ENCODE data around the gene PCDH8. TPM values are rescaled to one million over a fixed set of nuclear protein-coding genes. Genes with fewer than 3 reads are reported as not detected.

PCDH8 gene
- total RNA-seq, 2 donors from 2014 or later: not detected

DNA sequence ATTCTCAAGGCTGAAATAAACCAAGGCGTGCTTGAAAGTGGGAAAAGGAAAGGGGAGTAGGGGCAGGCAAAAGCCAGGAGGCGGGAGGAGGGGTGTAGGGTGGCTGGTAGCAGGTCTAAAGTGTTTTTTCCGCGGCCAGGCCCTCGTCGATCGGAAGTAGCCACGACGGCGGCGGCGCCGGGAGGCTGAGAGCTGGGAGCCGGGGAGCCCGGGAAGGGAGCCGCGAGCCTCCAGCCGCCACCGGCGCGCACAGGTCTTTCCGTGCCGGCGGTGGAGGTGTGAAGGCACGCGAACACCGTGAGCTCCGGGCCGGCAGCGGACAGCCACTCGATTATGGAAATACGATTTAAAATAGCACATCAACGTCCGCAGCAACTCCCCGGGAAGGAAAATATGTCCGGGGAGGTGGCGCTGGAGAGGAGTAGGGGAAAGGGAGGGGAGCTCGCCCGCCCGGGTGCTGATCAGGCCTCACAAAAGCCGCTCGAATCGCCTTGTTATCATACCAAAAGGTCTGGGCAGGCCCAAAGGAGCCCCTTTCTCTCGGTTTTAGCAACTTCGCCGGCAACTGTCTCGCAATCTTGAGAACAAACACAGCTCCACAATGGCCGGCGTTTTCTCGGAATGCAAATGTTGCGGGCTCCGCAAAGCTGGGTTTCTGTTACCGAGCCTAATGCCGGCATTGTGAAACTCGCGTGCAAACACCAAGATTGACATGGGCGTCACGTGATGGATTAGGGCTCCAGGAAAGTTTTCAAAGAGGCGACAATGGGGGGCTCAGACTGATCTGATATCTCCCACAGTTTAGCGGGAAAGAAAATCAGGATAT, 2.9 kb upstream of the PCDH8 start:
- intact Hi-C loops (cut with DNase I): loop anchor here in 1 of 2 donors (5.0 to 10.0 kb wide), 2 partner anchors 46 to 113 kb away; no protein-coding TSS in a partner anchor
- DNase-seq (ENCODE audit: low spot score): no peak

DNA sequence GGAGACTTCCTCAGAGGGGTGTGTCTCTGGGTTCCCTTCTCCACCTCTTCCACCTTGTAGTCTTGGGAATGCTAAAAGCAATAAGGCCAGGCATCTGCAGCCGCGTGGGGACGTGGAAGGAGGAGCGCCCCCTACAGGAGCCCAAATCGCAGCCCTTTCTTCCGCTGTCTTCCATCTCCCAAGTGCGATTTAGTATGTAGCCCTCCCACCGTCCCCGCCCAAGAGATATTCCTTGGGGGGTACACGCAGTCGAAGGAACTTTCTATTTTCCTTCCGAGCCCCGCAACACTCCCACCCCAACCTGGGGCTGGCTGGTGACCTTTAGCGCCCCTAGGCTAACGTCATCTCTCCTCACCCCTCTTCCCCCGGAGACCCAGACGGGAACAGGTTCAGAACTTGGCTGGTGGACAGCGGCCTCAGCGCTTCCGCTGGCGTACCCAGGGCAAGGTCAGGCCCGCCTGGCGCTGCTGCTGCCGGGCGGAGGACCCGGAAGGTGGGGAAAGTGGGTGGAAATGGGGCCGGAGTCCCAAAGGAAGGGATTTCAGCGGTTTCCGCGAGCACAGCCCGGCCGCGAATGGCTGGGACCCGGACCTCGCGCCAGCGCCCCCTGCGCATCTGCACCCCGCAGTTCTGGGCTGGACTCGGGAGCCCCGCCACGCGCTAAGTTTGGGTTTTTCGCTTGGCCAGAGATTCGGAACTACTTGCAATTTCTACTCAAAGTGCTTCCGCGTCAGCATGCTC, 2.1 kb upstream of the PCDH8 start:
- intact Hi-C loops (cut with DNase I): loop anchor here in 1 of 2 donors (5.0 to 10.0 kb wide), 2 partner anchors 47 to 114 kb away; no protein-coding TSS in a partner anchor
- DNase-seq (ENCODE audit: low spot score): peak; percentile 92

DNA sequence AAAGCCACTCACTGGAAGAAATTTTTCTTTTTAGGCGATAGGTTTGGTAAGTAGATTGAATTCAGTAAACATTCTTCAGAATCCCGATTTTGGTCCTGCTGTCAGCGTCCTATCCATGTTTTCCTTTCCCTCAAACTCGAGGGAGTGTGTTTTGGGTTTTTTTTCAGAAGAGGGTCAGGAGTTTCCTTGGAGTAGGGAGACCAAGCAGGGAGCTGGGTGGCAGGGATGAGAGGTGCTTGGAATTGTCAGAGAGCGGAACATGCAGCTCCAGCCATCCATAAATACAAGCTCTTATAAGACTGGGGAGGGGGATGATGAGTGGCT, 1.6 kb upstream of the PCDH8 start:
- no peak for DNase-seq (ENCODE audit: low spot score)
- intact Hi-C loops (cut with DNase I): loop anchor here in 1 of 2 donors (5.0 to 10.0 kb wide), 2 partner anchors 47 to 115 kb away; no protein-coding TSS in a partner anchor

DNA sequence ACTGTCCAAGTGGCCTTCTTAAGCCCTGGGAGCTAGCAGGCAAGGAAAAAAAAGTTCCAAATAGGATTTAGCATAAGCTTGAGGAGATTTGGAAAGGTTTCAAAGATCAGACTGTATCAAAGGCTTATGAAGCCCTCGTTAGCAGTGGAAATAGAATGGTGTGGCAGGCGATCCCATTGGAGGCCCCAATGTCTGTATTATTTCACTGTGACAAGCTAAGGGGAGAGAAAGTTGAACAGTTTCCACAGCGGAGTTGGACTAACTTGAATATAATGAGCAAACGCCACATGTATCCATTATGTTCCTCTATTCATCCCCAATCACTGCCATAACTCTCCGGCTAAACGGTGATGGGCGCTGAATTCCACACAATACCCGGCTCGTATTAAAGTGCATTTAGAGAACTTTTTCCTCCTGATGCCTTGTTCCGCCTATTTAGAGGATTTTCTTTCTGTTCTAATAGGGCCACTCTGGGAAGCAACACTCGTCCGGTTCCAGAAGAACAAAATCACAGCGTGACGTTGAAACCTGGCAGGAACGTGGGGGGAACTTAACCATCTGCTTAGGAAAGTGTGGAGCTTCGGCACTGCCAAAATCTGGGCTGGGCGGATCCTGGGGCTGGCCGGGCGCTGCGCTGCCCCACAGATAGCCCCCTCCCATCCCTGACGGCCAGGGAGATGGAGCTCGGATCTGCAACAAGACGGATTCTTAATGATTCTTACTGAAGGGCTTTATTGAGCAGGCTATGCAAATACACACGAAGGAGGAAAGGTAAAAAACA, 1.0 kb upstream of the PCDH8 start:
- intact Hi-C loops (cut with DNase I): loop anchor here in 1 of 2 donors (5.0 to 10.0 kb wide), 2 partner anchors 48 to 115 kb away; no protein-coding TSS in a partner anchor
- no peak for DNase-seq (ENCODE audit: low spot score)

DNA sequence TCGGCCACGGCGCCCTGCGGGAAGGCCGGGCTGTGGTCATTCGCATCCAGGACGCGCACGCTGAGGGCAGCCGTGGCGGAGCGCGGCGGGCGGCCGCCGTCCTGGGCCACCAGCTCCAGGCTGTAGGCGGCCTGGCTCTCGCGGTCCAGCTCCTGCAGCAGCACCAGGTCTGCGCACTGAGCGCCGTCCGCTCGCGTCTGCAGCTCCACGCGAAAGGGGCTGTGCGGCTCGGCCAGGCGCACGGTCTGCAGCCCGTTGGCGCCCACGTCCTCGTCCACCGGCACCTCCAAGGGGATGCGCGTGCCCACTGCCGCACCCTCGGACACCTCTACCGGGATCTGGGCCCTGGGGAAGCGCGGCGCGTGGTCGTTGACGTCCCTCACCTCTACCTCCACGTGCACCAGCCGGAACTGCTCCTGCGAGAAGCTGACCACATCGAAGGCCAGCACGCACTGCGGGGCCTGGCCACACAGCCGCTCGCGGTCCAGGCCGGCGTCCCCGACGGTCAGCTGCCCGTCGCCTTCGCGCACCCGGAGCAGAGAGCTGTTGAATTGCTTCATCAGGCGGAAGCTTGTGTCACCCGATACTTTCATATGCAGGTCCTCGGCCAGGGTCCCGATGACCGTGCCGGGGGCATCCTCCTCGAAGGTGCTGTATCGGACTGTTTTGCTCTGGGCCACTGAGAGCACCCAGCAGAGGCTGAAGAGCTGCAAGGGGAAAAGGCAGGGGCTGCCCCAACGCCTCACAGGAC, 583 bp downstream of the PCDH8 start:
- no peak for DNase-seq (ENCODE audit: low spot score)
- intact Hi-C loops (cut with DNase I): no loop called here

DNA sequence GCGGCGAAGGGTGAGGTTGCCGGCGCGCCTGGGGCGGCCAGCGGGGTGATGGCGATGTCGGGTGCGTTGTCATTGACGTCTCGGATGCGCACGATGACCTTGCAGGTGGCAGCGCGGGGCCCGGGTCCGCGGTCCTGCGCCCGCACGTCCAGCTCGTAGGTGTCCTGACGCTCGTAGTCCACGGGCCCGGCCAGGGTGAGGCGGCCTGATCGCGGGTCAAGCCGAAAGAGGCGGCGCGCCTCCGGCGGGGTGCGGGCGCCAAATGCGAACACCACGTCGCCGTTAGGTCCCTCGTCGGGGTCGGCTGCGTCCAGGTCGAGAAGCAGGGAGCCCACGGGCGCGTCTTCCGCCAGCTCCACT, 1.1 kb downstream of the PCDH8 start:
- intact Hi-C loops (cut with DNase I): no loop called here
- DNase-seq (ENCODE audit: low spot score): no peak

DNA sequence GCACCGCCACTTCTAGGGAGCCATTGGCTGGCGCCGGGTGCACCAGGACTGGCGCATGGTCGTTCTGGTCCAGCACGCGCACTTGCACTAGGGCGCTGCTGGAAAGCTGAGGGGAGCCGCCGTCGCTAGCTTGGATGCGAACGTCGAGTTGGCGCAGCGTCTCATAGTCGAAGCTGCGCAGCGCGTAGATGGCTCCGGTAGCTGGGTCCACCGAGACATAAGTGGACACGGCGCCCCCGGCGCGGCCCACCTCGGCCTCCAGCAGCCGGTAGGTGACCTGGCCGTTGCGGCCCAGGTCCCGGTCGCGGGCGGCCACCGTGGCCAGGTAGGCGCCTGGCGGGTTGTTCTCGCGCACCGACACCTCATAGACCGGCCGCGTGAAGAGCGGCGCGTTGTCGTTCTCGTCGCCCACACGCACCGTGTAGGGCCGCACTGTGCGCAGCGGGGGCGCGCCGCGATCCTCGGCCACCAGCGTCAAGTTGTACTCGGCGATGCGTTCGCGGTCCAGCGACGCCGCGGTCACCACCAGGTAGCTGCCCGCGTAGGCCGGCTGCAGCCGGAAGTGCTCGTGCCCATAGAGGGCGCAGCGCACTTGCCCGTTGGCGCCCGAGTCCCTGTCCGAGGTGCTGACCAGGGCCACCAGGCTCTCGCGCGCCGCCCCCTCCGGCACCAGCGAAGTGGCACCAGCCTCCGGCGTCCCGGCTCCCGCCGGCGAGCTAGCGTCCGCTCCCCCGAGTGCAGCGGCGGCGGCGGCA, 1.7 kb downstream of the PCDH8 start:
- intact Hi-C loops (cut with DNase I): no loop called here
- DNase-seq (ENCODE audit: low spot score): peak; percentile 88

DNA sequence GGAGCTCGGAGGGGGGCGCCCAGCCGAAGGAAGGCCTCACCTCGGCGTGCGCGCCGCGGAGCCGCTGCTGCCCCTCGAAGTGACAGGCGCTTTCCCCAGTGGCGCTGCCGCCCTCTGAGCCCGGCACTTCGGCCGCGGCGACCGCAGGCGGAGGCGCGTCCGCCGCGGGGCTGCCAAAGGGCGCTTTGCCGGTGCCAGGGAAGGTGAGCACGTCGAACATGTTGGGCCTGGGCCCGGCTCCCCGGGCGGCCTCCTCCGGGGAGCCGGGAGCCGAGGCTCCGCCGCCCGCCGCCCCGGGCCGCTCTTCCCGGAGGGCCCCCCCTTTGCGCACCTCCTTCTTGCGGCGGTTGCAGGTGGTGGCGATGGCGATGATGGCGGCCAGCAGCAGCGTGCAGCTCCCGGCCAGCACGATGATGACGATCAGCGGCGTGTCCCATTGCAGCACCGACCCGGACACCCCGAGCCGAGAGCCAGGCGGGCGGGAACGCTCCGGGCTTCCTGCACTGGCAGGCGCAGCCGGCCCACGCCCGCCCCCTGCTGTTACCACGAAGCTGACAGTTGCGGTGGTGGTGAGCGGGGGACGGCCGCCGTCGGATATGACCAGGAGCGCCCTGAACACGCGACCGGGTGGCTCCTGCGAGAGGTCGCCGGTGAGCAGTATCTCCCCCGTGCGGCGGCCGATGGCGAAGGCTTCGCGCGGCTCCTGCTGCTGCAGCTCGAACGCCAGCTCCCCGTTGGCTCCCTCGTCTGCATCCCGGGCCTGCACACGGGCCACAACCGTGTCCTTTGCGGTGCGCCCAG, 2.5 kb downstream of the PCDH8 start:
- intact Hi-C loops (cut with DNase I): no loop called here
- DNase-seq (ENCODE audit: low spot score): no peak

DNA sequence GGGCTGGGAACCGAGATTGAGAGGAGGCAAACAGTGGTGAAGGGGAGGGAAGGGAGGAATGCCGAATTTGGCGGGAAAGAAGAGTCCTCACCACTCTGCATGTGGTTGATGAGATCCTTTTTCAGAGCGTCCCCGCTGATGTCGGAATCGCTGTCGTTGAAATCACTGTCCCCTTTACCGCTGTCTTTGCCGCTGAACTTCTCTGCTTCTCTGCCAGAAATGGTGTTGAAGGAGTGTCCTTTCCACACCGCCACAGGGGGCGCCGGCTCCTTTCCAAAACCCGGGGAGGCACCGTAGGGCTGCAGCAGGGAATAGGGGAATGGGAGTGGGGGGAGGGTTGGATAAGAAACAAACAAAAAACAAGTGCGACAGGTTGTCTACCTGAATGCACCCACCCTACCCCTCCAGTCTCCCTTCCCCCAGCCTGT, 3.1 kb downstream of the PCDH8 start:
- no peak for DNase-seq (ENCODE audit: low spot score)
- intact Hi-C loops (cut with DNase I): no loop called here

DNA sequence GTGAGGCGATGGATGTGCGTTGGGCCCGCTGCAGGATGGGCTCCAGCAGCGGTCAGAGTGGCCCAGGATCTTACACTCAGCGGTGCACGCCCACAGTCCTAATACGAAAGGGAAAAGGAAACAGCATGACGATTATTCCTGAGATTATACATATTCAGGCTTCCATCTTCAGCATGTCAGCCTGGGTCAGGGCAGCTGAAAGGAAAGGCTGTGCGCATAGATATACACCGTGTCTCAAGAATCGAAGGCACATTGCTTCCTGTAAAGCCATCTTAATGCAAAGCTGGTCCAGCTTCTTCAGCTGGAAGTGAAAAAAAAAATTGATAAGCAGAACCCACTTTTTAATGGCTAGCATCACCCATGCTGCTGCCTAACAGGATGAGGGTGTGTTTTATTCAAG, 3.6 kb downstream of the PCDH8 start:
- intact Hi-C loops (cut with DNase I): no loop called here
- DNase-seq (ENCODE audit: low spot score): no peak

DNA sequence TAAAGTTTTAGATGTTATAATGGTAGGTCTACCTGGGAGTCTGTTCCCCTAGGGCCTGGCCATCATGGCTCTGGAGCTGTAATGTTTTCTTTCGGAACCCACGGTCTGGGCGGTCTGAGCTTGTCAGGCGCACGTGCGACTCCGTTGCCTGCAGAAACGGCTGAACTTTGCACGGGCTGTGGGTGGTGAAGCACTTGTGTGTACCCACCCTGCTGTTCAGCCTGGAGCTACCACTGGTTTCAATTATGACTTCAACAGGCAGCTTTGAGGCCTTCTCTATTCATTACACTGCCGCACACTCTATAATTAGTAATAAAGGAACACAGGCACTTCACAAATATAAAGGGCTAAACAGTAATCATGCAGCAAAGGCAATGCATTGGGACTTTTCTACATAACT, 6.0 kb downstream of the PCDH8 start:
- intact Hi-C loops (cut with DNase I): no loop called here
- DNase-seq (ENCODE audit: low spot score): no peak

DNA sequence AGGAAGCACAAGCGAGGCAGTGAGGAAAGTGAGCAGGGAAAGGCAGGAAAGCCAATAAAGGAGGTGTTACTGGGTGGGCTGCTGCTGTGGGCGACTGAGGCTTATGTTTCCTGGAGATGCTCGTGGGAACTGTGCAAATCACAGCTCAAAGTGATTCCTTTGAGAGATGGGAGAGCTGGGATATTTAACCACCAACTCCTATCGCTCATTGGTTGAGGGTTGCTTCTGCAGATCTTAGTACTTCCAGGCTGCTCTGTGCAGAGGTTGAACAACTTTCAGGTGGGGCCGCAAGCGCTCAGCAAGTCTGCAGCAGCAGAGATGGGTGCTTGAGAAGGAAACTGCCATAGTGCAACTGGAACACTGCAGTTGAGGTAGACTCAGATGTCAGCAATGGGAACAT, 8.4 kb downstream of the PCDH8 start:
- intact Hi-C loops (cut with DNase I): no loop called here
- no peak for DNase-seq (ENCODE audit: low spot score)

DNA sequence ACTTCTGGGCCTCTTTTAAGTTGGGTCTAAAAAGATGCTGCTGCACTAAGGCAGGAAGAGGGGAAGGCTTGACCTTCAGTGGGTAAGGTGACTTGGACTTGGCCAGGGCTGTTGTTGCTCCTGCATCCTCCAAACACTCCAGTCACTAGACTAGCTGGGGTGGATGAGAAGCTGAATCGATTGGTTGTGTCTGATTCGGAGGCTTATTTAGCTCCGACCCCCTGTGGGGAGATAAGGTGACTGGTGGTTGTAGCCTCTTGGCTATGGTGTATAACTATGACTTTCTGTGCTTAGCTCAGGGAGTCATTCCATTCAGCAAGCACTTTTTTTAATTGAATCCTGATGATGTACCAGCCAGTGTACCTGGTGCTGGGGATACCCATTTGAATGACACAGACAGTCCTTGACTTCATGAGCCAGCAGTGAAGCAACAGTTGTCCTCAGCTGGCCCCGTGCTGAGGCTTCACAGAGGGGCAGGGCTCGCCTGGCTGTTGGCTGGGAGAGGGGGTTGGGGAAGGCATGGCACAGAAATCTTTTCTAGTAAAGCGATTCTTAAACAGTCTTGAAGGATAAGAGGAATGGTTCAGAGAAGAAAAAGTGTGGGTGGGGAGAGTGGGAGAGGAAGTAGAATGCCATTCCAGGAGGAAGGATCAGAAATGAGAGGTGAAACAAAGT, 9.9 kb downstream of the PCDH8 start:
- no peak for DNase-seq (ENCODE audit: low spot score)
- intact Hi-C loops (cut with DNase I): no loop called here

DNA sequence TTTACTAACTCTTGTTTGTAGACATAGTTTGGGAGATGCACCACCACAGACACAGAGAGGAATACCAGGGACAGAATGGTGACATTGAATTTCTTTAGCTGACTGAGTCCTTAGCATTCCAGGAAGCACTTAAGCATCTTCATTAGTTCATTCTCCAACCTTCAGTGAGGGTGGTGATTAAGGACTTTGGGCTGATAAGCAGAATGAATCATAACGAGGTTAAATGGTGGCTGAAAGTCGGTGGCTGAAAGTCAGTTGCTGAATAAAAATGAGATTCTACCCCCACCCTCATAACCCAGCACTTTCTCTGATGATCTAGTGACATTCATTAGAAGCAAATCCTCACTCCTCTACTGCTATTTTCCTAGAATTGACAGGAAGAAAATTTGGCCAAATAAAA, 10.6 kb downstream of the PCDH8 start:
- intact Hi-C loops (cut with DNase I): no loop called here
- DNase-seq (ENCODE audit: low spot score): no peak

DNA sequence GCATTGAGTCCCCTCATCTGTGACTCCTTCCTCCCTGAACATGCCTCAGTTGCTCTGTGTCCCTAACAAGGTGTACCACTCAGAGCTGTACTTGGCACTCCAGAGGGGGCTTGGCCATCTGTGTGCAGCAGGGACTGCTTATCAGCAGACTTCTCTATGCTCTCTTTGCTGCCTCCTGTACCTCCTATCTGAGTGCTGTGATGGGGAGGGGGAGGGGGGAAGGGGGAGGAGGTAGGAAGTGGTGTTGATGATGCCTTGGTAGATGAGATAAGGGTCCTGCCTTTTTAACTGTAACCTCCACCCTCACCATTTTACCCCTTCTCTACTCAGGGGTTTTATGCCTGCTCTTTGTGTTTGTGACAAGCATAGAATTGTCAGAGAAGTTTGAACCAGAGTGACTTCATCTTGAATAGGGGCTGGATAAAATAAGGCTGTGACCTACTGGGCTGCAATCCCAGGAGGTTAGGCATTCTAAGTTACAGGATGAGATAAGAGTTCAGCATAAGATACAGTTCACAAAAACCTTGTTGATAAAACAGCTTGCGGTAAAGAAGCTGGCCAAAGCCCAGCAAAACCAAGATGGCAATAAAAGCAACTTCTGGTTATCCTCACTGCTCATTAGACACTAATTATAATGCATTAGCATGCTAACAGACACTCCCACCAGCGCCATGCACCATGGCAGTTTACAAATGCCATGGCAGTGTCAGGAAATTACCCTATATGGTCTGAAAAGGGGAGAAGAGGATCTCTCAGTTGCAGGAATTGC, 13.2 kb downstream of the PCDH8 start:
- intact Hi-C loops (cut with DNase I): no loop called here

DNA sequence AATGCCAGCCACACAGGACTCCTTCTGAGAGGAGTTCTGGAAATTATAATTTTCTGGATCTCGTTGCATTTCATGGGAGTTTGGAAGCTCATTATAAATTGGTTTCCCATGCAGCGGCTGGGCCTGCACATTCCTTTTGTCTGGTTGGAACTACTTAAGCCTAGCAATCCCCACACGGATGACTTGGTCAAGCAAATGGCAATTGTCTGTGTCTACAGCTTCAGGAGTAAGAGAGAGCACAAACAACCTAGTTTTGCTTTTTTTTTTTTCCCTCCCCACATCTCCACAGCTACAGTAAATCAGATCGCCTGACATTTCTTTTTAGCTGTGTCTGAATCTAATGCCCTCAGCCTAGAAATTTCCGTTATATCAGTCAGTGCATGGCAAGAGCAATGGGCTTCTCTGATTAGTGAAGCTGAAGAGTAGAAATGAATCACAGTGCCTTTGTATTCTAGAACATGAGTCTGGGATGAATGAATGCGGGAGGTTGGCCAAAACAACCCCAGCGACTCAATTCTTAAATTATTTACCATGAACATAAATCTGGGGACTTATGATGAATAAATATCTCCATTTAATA, 15.1 kb downstream of the PCDH8 start:
- intact Hi-C loops (cut with DNase I): no loop called here
- no peak for DNase-seq (ENCODE audit: low spot score)

More for the DNA sequence above, 13.2 kb downstream of the PCDH8 start:
- no peak for DNase-seq (ENCODE audit: low spot score)
